ENCODE data around the gene MEGF11.

DNA sequence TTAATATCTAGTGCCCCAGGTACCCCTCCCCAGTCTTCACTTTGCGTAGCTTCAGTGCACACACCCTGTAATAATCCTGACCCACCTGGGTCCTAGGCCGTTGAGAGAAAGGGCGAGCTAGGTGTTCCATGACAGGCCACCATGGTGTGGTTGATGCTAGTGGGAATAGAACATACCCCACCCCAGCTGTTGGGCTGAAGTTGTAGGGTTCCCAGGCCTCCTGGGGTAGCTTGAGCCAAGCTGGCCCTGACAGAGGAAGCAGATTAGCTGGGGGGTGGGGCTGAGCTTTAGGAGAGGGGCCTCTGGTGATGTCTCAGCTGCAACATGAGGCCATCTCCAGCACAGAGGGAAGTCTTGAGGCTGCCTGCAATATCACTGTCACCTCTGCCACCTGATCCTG is 343.7 kb downstream of the MEGF11 start:
- TF ChIP-seq CTCF (IDR thresholded peaks at IDR 0.05) (no peak), POLR2A (IDR thresholded peaks at IDR 0.05) (no peak)
